Measurements from ENCODE around the gene TMEM176A.
"Not testable (repeated sequence)": the region's sequence is repeated elsewhere in the genome, so short reads cannot be mapped to it uniquely, and the experiment has no call there.

Gene TMEM176A

DNA sequence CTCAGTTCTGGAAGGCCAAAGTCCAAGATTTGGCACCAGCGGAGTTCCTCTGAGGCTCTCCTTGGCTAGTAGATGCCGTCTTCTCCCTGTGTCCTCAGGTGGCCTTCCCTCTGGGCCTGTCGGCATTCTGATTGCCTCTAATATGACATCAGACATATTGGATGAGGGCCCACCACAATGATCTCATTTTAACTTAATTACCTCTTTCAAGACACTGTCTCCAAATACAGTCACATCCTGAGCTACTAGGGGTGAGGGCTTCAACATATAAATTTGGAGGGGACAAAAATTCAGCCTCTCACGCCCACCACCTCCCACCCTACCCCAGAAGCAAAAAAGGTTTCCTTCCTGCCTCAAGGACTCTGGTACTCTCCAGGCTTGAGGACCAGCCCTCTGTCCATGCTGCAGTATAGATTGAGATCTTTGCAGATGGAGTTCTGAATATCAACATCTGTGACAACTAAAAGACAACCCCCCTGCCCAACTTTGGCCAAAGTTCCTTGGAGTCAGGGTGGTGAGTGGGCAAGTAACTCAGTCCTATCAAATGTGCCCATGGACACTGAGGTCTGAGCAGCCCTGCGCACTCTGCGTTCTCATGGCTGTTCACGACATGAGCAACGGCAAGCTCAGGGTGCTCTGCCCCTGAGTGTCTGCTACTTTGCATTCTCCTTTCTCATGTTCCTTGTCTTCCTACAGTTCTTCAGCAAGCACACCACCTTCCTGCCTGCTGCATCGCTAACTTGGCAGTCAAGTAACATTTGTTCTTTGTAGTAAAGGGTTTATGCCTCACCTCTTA, 11.9 kb upstream of the TMEM176A start:
- no peak for DNase-seq (ENCODE audit: low read depth in 2 of 2)

DNA sequence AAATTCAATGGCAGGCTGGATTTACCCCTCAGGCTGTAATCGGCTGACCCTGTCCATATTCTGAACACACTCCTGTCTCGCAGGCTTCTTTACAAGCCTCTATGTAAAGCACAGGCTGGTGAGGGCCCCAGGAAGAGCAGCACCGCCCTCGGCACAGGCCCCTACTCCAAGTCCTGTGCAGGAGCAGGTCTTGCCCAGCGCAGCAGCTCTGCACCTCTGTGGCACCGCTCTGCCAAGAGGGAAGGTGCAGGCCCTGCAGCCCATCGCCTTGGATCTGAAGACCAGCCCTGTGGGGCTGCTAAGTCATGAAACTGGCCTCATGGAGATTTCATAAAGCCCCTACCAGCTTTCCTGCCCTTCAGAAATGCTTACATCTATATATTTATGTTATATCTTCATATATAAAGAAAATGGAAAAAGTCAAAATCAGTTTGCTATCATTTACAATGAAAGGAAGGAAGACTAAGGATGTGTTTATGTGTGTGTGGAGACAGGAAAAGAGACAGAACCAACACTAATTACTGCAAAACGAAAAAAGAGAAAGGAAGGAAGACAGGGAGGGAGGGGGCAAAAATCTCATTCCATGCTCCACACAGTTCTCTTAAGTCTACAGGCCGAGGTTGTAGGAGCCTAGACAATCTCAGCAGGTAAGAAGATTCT, 10.0 kb upstream of the TMEM176A start:
- DNase-seq (ENCODE audit: low read depth in 2 of 2), result no peak

DNA sequence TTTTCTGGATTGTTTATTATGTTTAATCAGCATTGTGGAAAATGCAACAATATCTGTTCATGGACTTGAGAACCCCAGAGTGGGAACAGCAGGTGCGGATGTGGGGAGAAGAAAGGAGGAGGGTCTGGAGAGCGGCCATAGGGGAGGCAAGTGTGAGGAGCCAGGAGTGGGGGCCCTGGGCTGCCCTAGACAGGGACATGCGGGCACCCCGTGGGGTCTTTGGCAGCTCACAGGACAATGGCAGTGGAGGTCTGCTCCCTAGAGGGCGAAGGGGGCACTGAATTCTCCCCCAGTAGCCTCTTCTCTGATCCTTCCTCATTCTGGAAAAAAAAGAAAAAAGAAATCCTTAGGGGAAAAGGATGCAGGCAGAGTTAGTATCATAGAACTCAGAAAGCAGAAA, 9.3 kb upstream of the TMEM176A start:
- no peak for DNase-seq (ENCODE audit: low read depth in 2 of 2)

DNA sequence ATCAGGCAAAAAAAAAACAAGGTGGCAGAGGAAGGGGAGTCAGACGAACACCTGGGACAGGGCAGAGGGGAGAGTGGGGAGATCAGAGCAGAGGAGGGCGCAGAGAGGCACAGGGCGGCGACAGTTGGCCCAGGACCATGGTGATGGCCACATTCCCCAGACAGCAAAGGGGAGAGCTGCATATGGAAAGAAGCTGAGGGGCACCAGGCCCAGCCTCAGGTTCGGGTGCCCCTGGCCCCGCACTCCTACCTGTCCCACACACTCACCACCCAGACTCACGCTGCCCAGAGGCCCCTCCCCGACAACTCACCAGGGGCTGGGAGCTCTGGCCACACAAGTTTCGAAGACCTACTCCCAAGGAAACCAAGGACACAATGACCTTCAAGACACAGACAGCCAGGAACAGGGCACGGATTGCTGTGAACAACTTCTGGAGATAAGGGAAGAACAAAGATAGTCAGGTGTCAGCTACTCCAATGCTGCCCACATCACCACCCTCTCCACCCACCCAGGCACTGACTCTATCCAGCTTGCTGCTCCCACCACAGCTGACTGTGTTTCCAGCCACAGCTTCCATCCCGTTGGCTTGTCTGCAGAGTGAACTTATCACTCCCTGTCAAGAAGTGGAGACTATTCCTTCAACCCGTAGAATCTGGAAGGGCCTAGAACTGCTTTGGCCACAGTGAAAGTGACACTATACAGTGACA, 8.7 kb upstream of the TMEM176A start:
- no peak for DNase-seq (ENCODE audit: low read depth in 2 of 2)

DNA sequence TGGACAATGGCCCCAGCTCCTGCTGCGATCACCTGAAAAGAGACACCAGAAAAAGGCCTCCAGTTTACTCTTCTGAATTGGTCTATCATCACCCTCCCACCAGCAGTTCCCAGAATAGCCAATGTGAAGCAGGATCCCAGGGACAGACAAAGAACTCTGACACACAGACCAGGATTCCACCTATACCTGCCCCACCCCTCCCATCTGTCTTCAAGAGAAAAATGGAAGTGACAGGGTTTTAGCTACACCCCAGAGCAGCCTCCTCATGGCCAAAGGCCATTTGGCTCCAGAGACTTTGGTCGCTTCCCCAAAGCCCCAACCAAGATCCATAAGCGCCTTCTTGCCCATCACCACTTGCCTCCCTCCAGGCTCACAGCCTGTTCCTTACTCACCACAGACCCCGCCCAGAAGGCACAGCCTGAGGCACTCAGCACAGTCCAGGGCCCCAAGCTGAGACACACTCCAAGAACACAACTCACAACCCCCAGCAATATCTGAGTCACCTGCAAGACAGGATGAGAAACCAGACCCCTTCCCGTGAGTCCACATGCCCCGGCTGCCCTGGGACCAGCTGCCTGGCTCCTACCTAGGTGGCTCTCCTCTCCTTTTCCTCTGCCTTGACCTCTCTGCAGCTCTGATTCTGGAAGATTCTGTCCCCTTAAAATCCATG, 6.9 kb upstream of the TMEM176A start:
- no peak for DNase-seq (ENCODE audit: low read depth in 2 of 2)

DNA sequence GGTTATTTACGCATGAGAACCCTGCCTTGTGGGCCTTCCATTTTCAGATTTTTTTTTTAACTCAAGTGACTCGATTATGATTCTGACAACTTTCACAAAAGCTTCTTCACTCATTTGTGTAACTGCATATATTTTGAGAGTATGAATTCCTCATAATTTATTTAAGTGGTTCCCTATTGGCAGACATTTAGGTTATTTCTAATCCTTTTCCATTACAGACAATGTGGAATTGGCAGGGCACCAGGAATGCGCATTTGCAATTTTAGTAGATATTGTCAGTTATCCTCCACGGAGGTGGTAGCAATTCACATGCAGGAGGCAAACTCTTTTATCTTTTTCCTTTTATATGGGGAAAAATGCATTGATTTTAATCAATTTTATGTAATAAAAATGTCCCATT, 2.9 kb upstream of the TMEM176A start:
- DNase-seq (ENCODE audit: low read depth in 2 of 2), result no peak

DNA sequence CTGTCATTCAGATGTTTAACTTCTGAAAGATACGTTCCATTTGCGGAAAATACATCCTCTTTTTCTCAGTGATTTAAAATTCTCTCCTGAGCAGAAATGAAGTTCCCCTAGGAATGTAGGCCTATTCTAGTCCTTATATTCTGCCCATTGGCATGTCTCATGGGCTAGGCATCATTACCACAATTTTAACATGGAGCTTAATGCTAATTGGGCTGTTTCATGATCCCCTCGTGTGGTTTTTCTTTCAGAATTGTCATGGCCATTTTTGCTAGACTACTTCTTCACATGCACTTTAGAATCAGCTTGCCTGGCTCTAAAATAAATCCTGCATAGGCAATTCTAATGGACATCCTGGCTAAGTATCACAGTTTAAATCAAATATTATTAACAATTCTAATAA, 1.4 kb upstream of the TMEM176A start:
- DNase-seq (ENCODE audit: low read depth in 2 of 2), result no peak

DNA sequence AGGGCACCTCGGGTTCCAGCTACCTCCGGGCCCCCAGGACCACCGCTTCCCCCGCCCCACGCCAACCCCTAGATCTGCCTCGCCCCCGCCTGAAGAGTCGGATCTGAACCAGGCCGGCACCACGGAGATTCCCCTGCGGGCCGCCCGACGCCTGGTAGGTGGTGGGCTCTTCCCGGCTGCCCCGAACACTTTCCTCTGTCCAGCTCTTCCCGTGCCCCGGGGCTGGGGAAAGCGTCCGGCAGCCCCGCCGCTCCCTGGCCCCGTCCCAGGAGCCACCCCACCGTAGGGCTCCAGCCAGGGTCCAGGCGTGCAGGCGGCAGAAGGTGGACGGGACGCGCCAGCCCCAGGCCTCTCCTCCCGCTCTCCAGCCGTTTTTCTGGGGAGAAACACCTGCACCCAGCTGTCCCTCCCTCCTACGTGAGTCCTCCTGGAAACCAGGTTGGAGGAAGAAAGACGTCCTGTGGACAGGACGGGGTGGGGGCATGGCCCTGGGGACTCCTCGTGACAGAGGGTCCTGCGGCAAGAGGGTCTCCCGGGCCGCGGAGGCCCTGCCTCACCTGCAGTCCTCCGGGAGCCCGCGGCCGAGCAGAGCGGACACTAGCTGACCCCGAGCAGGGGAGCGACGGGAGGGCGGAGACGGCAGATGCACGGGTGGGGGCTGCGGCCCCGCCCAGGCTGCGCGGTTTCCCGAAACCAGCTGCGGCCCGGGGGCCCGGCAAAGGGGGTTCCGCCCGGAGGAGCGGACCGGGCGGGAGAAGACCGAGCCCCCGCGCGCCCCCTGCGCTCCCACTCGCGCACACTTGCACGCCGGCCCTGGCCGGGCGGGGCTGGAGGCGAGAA, 608 bp upstream of the TMEM176A start, which contains the start of gene TMEM176B:
Gene TMEM176B (minus strand): TSS at position 624 of the 840 bp plus-strand sequence. CDS start 3,795 bp downstream, outside the sequence.
- no peak for DNase-seq (ENCODE audit: low read depth in 2 of 2)

DNA sequence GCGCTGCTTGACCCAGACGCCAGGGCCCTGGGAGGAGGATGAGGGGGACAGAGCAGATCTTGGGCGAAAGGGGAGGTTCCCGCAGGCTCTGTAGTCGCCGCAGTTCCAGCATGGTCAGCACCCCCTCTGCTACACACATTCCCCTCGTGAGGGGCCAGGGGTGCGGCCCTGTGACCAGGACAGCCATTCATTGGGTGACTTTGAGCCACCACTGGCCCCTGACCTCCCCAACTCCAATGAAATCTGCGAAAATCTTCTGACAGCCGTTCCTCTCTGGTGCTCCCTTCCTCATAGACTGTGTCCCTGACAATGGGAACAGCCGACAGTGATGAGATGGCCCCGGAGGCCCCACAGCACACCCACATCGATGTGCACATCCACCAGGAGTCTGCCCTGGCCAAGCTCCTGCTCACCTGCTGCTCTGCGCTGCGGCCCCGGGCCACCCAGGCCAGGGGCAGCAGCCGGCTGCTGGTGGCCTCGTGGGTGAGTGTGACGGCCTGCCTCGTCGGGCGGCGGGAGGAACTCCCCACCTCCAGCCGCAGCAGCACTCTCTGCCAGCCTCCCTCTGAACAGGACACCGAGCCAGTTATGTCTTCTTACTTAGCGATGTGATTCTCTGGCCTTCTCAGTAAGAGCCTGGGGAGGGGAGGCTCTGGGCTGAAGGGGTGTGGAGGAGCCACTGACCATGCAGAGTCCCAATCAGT, 825 bp downstream of the TMEM176A start:
- no peak for DNase-seq (ENCODE audit: low read depth in 2 of 2)

DNA sequence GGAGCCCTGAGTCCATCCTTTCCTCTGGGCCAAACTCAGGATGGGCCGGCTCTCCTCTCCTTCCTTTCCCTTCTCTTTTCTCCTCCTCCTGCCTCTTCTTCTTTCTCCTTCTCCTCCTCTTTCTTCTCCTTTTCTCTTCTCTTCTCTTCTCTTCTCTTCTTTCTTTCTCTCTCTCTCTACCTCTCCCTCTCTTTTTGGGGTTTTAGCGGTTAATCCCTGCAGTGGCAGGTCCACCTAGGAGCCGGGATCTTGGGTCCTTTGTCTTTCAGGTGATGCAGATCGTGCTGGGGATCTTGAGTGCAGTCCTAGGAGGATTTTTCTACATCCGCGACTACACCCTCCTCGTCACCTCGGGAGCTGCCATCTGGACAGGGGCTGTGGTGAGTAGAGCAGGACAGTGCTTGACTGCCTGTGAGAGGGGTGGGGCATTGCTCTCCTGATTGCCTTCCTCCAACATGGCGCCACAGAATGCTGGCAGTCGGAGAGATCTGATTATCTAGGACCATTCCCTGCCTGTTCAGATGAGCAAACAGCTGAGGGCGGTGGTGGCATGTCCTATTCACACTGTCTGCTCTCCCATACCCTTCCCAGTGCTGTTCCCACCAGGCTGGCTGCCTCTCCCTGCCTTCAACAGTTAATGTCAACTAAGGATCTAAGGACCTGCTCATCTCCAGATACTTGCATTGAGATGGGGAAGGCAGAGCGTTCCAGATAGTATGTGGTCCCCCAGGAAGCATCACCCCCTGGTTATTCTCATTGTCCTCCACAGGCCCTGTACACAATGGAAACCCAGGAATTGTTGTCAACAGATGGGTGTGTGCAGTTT, 1.6 kb downstream of the TMEM176A start:
- no peak for DNase-seq (ENCODE audit: low read depth in 2 of 2)

DNA sequence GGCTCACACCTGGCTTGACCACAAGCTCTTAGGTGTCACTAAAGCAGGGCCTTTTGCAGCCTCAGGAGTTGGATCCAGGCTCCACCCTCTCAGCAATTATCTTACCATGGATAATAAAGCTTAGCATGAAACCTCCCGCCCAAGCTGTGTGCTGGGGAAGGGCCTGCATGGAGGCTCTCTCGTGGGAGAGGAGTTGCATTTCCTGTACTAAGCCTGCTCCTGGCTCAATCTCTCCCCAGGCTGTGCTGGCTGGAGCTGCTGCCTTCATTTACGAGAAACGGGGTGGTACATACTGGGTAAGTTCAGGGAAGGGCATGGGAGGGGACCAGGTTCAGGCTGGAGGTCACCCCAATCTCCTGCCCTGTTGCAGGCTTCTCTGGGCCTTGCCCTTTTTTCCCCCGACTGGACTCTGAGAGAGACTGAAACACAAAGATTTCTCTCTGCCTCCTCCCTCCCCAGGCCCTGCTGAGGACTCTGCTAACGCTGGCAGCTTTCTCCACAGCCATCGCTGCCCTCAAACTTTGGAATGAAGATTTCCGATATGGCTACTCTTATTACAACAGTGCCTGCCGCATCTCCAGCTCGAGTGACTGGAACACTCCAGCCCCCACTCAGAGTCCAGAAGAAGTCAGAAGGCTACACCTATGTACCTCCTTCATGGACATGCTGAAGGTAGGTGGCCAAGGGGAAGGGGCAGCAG, 2.7 kb downstream of the TMEM176A start:
- no peak for DNase-seq (ENCODE audit: low read depth in 2 of 2)

DNA sequence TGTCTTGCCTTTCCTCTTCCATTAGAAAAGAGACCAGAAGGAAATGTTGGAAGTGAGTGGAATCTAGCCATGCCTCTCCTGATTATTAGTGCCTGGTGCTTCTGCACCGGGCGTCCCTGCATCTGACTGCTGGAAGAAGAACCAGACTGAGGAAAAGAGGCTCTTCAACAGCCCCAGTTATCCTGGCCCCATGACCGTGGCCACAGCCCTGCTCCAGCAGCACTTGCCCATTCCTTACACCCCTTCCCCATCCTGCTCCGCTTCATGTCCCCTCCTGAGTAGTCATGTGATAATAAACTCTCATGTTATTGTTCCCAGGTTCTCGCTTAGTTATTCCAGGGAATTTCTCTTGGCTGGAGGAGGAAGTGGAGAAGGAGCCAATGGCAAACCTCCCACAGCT, 4.2 kb downstream of the TMEM176A start:
- DNase-seq (ENCODE audit: low read depth in 2 of 2), result no peak

DNA sequence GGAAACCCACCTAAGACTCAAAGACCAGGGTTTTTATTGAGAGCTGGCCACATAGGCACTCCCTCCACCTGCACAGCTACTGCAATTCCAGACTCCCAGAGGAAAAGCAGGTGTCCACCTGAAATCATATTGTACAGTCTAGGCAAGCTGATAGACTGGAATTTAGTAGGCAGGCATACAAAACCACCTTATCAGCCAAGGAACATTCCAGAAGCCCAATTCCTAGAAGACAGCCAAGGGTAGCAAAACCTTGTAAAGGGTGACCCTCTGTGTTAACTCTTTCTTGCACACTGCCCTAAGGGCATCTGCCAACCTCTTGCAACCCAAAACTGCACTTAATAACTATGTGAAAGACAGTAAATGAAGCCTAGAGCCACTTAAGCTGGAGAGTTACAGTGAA, 5.3 kb downstream of the TMEM176A start:
- DNase-seq (ENCODE audit: low read depth in 2 of 2), result no peak

DNA sequence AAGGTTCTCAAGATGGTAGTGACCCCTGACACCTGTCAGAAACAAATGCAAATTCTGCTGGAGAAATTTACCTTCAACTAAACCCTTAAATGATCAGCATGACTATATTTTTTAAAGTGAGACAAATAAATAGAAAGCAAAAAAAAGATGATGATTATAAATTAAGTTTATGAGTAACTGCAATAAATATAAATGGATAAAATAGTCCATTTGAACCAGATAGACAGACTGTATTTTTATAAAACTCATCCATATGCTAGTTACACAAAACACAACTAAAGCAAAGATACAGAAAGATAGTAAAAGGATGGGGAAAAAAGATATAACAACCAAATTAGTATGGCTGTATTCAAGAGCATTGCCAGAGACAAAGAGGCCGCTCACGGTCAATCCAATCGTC, 5.9 kb downstream of the TMEM176A start:
- DNase-seq (ENCODE audit: low read depth in 2 of 2), result no peak

DNA sequence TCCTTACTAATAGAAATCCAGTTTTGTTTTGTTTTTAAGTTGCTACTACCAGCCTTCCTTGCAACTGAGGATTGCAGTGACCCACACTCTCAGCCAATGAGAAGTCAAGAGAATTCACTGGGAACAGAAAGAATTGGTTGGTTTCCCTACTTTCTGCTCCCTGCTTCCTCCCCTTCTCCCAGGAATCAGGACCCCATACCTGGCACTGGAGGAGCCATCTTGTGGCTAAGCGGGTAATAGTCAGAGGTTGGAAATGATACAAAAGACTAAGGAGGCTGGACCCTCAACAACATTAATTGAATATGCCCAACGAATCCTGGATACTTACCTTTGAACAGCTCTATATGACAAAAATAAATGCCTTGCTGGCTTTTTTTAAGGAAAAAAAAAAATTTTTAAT, 6.3 kb downstream of the TMEM176A start:
- DNase-seq (ENCODE audit: low read depth in 2 of 2), result no peak

DNA sequence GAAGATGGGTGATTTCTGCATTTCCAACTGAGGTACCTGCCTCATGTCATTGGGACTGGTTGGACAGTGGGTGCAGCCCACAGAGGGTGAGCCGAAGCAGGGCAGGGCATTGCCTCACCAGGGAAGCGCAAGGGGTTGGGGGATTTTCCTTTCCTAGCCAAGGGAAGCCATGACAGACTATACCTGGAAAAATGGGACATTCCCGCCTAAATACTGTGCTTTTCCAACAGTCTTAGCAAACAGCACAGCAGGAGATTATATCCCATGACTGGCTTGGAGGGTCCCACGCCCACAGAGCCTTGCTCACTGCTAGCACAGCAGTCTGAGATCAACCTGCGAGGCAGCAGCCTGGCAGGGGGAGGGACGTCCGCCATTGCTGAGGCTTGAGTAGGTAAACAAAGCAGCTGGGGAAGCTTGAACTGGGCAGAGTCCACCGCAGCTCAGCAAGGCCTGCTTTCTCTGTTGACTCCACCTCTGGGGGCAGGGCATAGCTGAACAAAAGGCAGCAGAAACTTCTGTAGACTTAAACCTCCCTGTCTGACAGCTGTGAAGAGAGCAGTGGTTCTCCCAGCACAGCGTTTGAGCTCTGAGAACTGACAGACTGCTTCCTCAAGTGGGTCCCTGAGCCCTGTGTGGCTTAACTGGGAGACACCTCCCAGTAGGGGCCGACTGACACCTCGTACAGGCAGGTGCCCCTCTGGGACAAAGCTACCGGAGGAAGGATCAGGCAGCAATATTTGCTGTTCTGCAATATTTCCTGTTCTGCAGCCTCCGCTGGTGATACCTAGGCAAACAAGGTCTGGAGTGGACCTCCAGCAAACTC, 7.3 kb downstream of the TMEM176A start:
- not testable (repeated sequence) for DNase-seq (ENCODE audit: low read depth in 2 of 2)

DNA sequence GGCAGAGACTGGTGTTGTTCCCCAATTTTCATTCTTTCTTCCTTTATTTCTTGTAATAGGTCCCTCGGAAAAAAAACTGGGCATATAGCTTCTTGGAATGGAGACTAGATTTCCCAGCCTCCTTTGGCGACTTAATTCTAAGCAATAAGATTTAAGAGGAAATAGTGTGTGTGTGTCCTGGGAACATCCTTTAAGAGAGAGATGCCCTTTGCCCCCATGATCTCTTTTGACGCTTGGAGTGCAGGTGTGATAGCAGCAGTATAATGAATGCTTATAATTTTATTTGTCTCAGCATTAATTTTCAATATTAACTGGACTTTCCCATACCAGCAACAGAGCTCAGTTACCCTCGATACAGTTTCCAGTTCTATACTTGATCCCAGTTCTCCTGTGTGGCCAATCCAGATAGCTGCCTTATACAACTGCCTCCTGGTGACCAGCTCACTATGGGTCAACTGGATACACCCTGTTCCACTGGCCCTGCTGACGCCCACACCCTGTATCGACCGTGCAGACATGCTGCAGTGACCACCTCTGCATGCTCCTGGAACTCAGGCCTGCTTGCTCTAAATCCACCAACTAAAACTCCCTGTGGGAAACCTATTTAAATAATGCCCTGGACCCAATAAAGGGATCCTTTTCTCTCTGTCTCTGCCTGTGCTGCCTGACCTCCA, 13.9 kb downstream of the TMEM176A start:
- DNase-seq (ENCODE audit: low read depth in 2 of 2), result no peak

DNA sequence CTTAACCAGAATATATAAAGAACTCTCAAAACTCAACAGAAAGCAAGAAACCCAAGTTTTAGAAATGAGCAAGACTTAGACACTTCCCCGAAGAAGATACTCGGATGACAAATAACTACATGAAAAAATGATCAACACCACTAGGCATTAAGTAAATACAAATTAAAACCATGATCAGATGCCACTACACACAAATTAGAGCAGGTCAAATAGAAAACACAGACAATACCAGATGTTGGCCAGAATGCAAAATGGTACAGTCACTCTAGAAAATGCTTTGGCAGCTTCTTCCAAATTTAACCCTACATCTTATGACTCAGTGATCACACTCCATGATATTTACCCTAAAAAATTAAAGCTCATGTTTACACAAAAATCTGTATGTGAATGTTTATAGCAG, 18.4 kb downstream of the TMEM176A start:
- DNase-seq (ENCODE audit: low read depth in 2 of 2), result no peak

Measured in stimulated activated CD8-positive, alpha-beta memory T cell treated with anti-CD3 and anti-CD28 coated beads, Interleukin-15, amount 100 ng/mL, for 4 hours (primary cell).